Mammary epithelial cell (primary cell): Measurements from ENCODE around the gene CALR.

Experiments
- CTCF ChIP-seq, 2 donors: IDR thresholded peaks in 1 of 2; conservative IDR thresholded peaks in 1 of 2; 2 replicates each; pipeline ENCODE4 v1.5.1; 2011 to 2012; ENCODE audit warnings: inconsistent platforms in 2 of 2, low read length in 2 of 2, mild to moderate bottlenecking in 2 of 2, control low read depth in 1 of 2, low read depth in 1 of 2; ENCODE audit not compliant: insufficient read depth in 1 of 2; ENCODE audit errors: extremely low read depth in 1 of 2
- EZH2 ChIP-seq: IDR thresholded peaks from 2 replicates; pipeline ENCODE4 v1.6.1; 2012; ENCODE audit warnings: low read length, inconsistent platforms, borderline replicate concordance

GRCh38 chr19:12985049-12985776 is 46.8 kb downstream of the CALR start:
- TF ChIP-seq CTCF (conservative IDR thresholded peaks at IDR 0.05 in 1 of 2, IDR thresholded peaks at IDR 0.05 in 1 of 2; ENCODE audit: extremely low read depth in 1 of 2, insufficient read depth in 1 of 2, low read depth in 1 of 2, low read length in 2 of 2): no peak
- TF ChIP-seq EZH2: no peak
